Measurements from ENCODE around the gene AATK. TPM values are rescaled to one million over a fixed set of nuclear protein-coding genes. Genes with fewer than 3 reads are reported as not detected.

The AATK gene
- polyA plus RNA-seq, 1 of the 3 experiments (the other 2 are of a cell fraction): 0.51 TPM

- ChIA-PET POLR2A (no interaction called here), CTCF (interaction anchor here (1.0 to 2.2 kb wide), 3 partner anchors 8 to 91 kb away, joined by 3 to 11 read pairs (median 3); no protein-coding TSS in a partner anchor)
- H3K36me3 ChIP-seq (replicated peaks in 1 of 2; ENCODE audit: control insufficient read depth in 1 of 2, insufficient read depth in 2 of 2, low read length in 1 of 2): peaks cover 0 to 45% of the 10 kb centered on the region in 2 experiments
- no peaks in the 10 kb centered on the region for H3K79me2 ChIP-seq (ENCODE audit: insufficient read depth)
- no peak overlapping the region for H3K4me2 ChIP-seq
- no peaks in the 10 kb centered on the region for H3K27me3 ChIP-seq (ENCODE audit: insufficient read depth)
- TF ChIP-seq JUND (IDR thresholded peaks at IDR 0.05) (no peak), REST (IDR thresholded peaks at IDR 0.05; ENCODE audit: low read depth, low read length) (no peak), GATA2 (CRISPR knock-in tag; IDR thresholded peaks at IDR 0.05) (no peak), MXI1 (IDR thresholded peaks at IDR 0.05; ENCODE audit: low read depth, low read length) (no peak), GABPA (IDR thresholded peaks at IDR 0.05; ENCODE audit: low read depth) (no peak), POLR2AphosphoS5 (IDR thresholded peaks at IDR 0.05; ENCODE audit: low read depth, low read length) (no peak), ELF1 (IDR thresholded peaks at IDR 0.05) (no peak), FOXJ3 (CRISPR knock-in tag; IDR thresholded peaks at IDR 0.05) (no peak), SMC3 (IDR thresholded peaks at IDR 0.05; ENCODE audit: low read depth, low read length) (no peak), SIN3A (IDR thresholded peaks at IDR 0.05; ENCODE audit: borderline replicate concordance, low read depth, low read length) (no peak), FOXM1 (IDR thresholded peaks at IDR 0.05; ENCODE audit: low read depth) (no peak)
- TF ChIP-seq, protein P1, sequence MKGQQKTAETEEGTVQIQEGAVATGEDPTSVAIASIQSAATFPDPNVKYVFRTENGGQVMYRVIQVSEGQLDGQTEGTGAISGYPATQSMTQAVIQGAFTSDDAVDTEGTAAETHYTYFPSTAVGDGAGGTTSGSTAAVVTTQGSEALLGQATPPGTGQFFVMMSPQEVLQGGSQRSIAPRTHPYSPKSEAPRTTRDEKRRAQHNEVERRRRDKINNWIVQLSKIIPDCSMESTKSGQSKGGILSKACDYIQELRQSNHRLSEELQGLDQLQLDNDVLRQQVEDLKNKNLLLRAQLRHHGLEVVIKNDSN (IDR thresholded peaks at IDR 0.05; ENCODE audit: borderline replicate concordance, low read depth): no peak
- TF ChIP-seq, protein P2, sequence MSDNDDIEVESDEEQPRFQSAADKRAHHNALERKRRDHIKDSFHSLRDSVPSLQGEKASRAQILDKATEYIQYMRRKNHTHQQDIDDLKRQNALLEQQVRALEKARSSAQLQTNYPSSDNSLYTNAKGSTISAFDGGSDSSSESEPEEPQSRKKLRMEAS (IDR thresholded peaks at IDR 0.05; ENCODE audit: low read depth): no peak
- H3K9me3 ChIP-seq: no peaks in the 10 kb centered on the region
- no peak overlapping the region for H2AFZ ChIP-seq (ENCODE audit: low read depth)
- H3K4me3 ChIP-seq (ENCODE audit: low read depth in 2 of 2, low read length in 1 of 2): no peak overlapping the region
- no peak overlapping the region for H3K9ac ChIP-seq
- WGBS (ENCODE audit: low lambda C conversion rate): 96% methylated on average over 24 of the region's 38 CpGs
- no peak for DNase-seq
- H3K4me1 ChIP-seq (ENCODE audit: control insufficient read depth in 1 of 2, insufficient read depth in 2 of 2, low read depth in 1 of 2, low read length in 1 of 2): no peaks in the 10 kb centered on the region; a peak in 1 of 4 replicates
- H4K20me1 ChIP-seq (ENCODE audit: insufficient read depth): no peaks in the 10 kb centered on the region
- H3K27ac ChIP-seq (ENCODE audit: low read depth in 2 of 2, low read length in 1 of 2): no peak overlapping the region
- no peaks in the 10 kb centered on the region for H3K9me2 ChIP-seq
- no peaks in the 10 kb centered on the region for H3F3A ChIP-seq (replicated peaks; ENCODE audit: insufficient read depth)
Measured at GRCh38 chr17:81193470-81194224, 27.6 kb upstream of the AATK start.

DNA sequence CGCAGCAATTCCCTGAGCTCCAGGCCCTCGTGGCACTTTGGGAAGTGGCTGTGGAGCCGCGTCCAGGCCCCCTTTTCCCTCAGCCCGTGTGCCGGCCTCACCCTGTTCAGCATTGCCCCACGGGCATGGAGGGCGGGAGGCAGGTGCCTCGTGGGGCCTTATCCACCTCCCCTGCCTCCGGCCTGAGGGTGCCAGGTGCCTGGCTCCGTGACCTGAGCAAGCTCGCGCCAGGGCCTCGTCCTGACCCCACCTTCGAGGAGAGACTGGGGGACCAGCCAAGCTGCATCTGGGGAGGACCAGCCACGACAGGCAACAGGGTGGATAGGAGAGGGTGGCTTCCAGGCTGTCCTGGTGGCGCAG, 27.0 kb upstream of the AATK start:
- Histone ChIP-seq H3K4me1 (ENCODE audit: control insufficient read depth in 1 of 2, insufficient read depth in 2 of 2, low read depth in 1 of 2, low read length in 1 of 2) (no peaks in the 10 kb centered on the region; a peak in 1 of 4 replicates), H3K9me2 (no peaks in the 10 kb centered on the region), H4K20me1 (ENCODE audit: insufficient read depth) (no peaks in the 10 kb centered on the region), H3K9ac (no peak overlapping the region), H3K9me3 (no peaks in the 10 kb centered on the region), H3K4me3 (ENCODE audit: low read depth in 2 of 2, low read length in 1 of 2) (no peak overlapping the region), H3F3A (replicated peaks; ENCODE audit: insufficient read depth) (no peaks in the 10 kb centered on the region), H3K4me2 (no peak overlapping the region), H3K36me3 (replicated peaks in 1 of 2; ENCODE audit: control insufficient read depth in 1 of 2, insufficient read depth in 2 of 2, low read length in 1 of 2) (peaks cover 0 to 39% of the 10 kb centered on the region in 2 experiments), H3K79me2 (ENCODE audit: insufficient read depth) (no peaks in the 10 kb centered on the region), H2AFZ (ENCODE audit: low read depth) (no peak overlapping the region), H3K27me3 (ENCODE audit: insufficient read depth) (no peaks in the 10 kb centered on the region), H3K27ac (ENCODE audit: low read depth in 2 of 2, low read length in 1 of 2) (no peak overlapping the region)
- 87% methylated on average over 11 of the region's 17 CpGs for WGBS (ENCODE audit: low lambda C conversion rate)
- no peak for DNase-seq
- ChIA-PET CTCF (interaction anchor here (1.0 to 2.2 kb wide), 3 partner anchors 8 to 91 kb away, joined by 3 to 11 read pairs (median 3); no protein-coding TSS in a partner anchor), POLR2A (no interaction called here)
- TF ChIP-seq, protein P3, sequence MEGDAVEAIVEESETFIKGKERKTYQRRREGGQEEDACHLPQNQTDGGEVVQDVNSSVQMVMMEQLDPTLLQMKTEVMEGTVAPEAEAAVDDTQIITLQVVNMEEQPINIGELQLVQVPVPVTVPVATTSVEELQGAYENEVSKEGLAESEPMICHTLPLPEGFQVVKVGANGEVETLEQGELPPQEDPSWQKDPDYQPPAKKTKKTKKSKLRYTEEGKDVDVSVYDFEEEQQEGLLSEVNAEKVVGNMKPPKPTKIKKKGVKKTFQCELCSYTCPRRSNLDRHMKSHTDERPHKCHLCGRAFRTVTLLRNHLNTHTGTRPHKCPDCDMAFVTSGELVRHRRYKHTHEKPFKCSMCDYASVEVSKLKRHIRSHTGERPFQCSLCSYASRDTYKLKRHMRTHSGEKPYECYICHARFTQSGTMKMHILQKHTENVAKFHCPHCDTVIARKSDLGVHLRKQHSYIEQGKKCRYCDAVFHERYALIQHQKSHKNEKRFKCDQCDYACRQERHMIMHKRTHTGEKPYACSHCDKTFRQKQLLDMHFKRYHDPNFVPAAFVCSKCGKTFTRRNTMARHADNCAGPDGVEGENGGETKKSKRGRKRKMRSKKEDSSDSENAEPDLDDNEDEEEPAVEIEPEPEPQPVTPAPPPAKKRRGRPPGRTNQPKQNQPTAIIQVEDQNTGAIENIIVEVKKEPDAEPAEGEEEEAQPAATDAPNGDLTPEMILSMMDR (IDR thresholded peaks at IDR 0.05): no peak
- TF ChIP-seq NFIC (IDR thresholded peaks at IDR 0.05; ENCODE audit: borderline replicate concordance) (no peak), RCOR1 (IDR thresholded peaks at IDR 0.05; ENCODE audit: low read length) (no peak), TEAD4 (IDR thresholded peaks at IDR 0.05; ENCODE audit: borderline replicate concordance, insufficient read depth) (no peak), YY1 (IDR thresholded peaks at IDR 0.05; ENCODE audit: low read depth) (no peak), ELF1 (IDR thresholded peaks at IDR 0.05) (no peak), SMC3 (IDR thresholded peaks at IDR 0.05; ENCODE audit: low read depth, low read length) (no peak), TCF12 (IDR thresholded peaks at IDR 0.05) (no peak), TAF1 (IDR thresholded peaks at IDR 0.05; ENCODE audit: borderline replicate concordance, low read depth, low read length) (no peak)
- TF ChIP-seq, protein P4, sequence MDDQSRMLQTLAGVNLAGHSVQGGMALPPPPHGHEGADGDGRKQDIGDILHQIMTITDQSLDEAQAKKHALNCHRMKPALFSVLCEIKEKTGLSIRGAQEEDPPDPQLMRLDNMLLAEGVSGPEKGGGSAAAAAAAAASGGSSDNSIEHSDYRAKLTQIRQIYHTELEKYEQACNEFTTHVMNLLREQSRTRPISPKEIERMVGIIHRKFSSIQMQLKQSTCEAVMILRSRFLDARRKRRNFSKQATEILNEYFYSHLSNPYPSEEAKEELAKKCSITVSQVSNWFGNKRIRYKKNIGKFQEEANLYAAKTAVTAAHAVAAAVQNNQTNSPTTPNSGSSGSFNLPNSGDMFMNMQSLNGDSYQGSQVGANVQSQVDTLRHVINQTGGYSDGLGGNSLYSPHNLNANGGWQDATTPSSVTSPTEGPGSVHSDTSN (IDR thresholded peaks at IDR 0.05): no peak
